Endothelial cell of umbilical vein (primary cell): ENCODE data around the gene VIM. TPM values are rescaled to one million over a fixed set of nuclear protein-coding genes. Genes with fewer than 3 reads are reported as not detected.

Experiments
- BruUV-seq: library from RNA; stranded (reverse); fragments of 400-500 nt; replicated peaks from 2 replicates; lab custom pipeline; 2021; lab: Mats Ljungman, UMichigan
- CTCF ChIA-PET: fragments of 300-600, 350-600 bp; sonication (Branson Sonifier 250); formaldehyde crosslinking; loops from one replicate; lab custom pipeline; 2021; ENCODE audit warnings: antibody characterized with exemption, inconsistent platforms; lab: Charles Lee
- POLR2A ChIA-PET: fragments of 300-600, 350-600 bp; sonication (Branson Sonifier 250); formaldehyde crosslinking; loops from one replicate; lab custom pipeline; 2021; ENCODE audit warnings: antibody characterized with exemption, inconsistent platforms; lab: Charles Lee
- DNase-seq: peaks from one replicate; pipeline ENCODE4 v3.0.0-alpha.2; 2011; ENCODE audit warnings: low read depth, low spot score
- FAIRE-seq: peaks from 2 replicates; lab custom pipeline; 2011; peaks lifted over from hg19 to GRCh38; lab: Jason Lieb, UNC
- H2AFZ ChIP-seq: 2 replicates; pipeline ENCODE4 v1.6.0; 2012; ENCODE audit warnings: low read depth, low read length, control low read depth, inconsistent platforms
- H3K27ac ChIP-seq: 2 replicates; pipeline ENCODE4 v1.5.1; 2011; ENCODE audit warnings: low read depth, mild to moderate bottlenecking, control low read depth, low read length, moderate library complexity; ENCODE audit not compliant: insufficient read depth
- H3K27me3 ChIP-seq, 2 experiments: 2 replicates each; pipeline versions ENCODE4 v1.6.0 to v1.6.1; 2011; ENCODE audit warnings: low read length in 2 of 2, mixed read lengths in 1 of 2; ENCODE audit not compliant: control insufficient read depth in 2 of 2, insufficient read depth in 2 of 2
- H3K36me3 ChIP-seq, 2 experiments: 2 replicates in 1 of 2; 3 replicates in 1 of 2; pipeline ENCODE4 v1.5.1; 2011; ENCODE audit warnings: low read length in 2 of 2, mild to moderate bottlenecking in 1 of 2, moderate library complexity in 1 of 2; ENCODE audit not compliant: control insufficient read depth in 2 of 2, insufficient read depth in 2 of 2; ENCODE audit errors: extremely low read depth in 1 of 2
- H3K4me1 ChIP-seq: 3 replicates; pipeline ENCODE4 v1.5.1; 2011; ENCODE audit warnings: mild to moderate bottlenecking, low read length; ENCODE audit not compliant: control insufficient read depth, insufficient read depth; ENCODE audit errors: extremely low read depth
- H3K4me2 ChIP-seq: 2 replicates; pipeline ENCODE4 v1.6.1; 2011; ENCODE audit warnings: low read length, control low read depth, mixed read lengths; ENCODE audit not compliant: insufficient read depth
- H3K4me3 ChIP-seq, 3 experiments: fragments of 200-600 bp in 1 of 3; sonication (generic), shearing (Covaris generic) in 1 of 3; replicated peaks in 1 of 3; 2 replicates each; pipeline ENCODE4 v1.5.1; 2011 to 2016; ENCODE audit warnings: control low read depth in 3 of 3, low read length in 3 of 3, mild to moderate bottlenecking in 2 of 3, inconsistent platforms in 1 of 3, low read depth in 1 of 3, moderate library complexity in 1 of 3; ENCODE audit not compliant: insufficient read depth in 1 of 3
- H3K79me2 ChIP-seq: 2 replicates; pipeline ENCODE4 v1.6.0; 2012; ENCODE audit warnings: low read length, inconsistent platforms; ENCODE audit not compliant: control insufficient read depth, insufficient read depth
- H3K9ac ChIP-seq: replicated peaks from 2 replicates; pipeline ENCODE3; 2011; ENCODE audit warnings: low read length, control low read depth; ENCODE audit not compliant: insufficient read depth; ENCODE audit errors: extremely low read depth
- H3K9me1 ChIP-seq: replicated peaks from 3 replicates; pipeline ENCODE4 v1.6.0; 2011; ENCODE audit warnings: mild to moderate bottlenecking, low read length; ENCODE audit not compliant: control insufficient read depth, insufficient read depth; ENCODE audit errors: extremely low read depth
- H3K9me3 ChIP-seq: replicated peaks from 2 replicates; pipeline ENCODE4 v1.5.1; 2012; ENCODE audit warnings: low read length, inconsistent platforms; ENCODE audit not compliant: control insufficient read depth, insufficient read depth
- H4K20me1 ChIP-seq: replicated peaks from 2 replicates; pipeline ENCODE3; 2011; ENCODE audit warnings: mild to moderate bottlenecking, low read length; ENCODE audit not compliant: control insufficient read depth, insufficient read depth; ENCODE audit errors: extremely low read depth
- EZH2 ChIP-seq: IDR thresholded peaks from 2 replicates; pipeline ENCODE4 v1.6.1; 2012; ENCODE audit warnings: borderline replicate concordance, low read depth, mild to moderate bottlenecking, moderate library complexity, low read length, inconsistent platforms; ENCODE audit not compliant: severe bottlenecking
- FOS ChIP-seq: IDR thresholded peaks from 2 replicates; pipeline ENCODE4 v1.6.1; 2011; ENCODE audit warnings: mild to moderate bottlenecking, low read length, moderate library complexity, borderline replicate concordance; ENCODE audit not compliant: insufficient read depth
- GATA2 ChIP-seq: IDR thresholded peaks from 2 replicates; pipeline ENCODE4 v1.7.0; 2011; ENCODE audit warnings: low read depth, mild to moderate bottlenecking, moderate library complexity, mixed read lengths, low read length; ENCODE audit not compliant: insufficient read length, insufficient read depth
- JUN ChIP-seq: IDR thresholded peaks from 2 replicates; pipeline ENCODE4 v1.6.1; 2011; ENCODE audit warnings: borderline replicate concordance, low read depth; ENCODE audit not compliant: insufficient read length, insufficient read depth
- MAX ChIP-seq: IDR thresholded peaks from 2 replicates; pipeline ENCODE4 v1.6.1; 2011; ENCODE audit not compliant: insufficient read depth, insufficient read length
- MYC ChIP-seq: IDR thresholded peaks from one replicate; pipeline ENCODE4 v1.6.1; 2011; ENCODE audit warnings: mild to moderate bottlenecking, low read depth, low read length
- POLR2A ChIP-seq: IDR thresholded peaks from 2 replicates; pipeline ENCODE4 v1.6.1; 2012; ENCODE audit warnings: low read depth, mild to moderate bottlenecking, control low read depth, low read length
- POLR2AphosphoS5 ChIP-seq: IDR thresholded peaks from 2 replicates; pipeline ENCODE4 v1.6.1; 2012; ENCODE audit warnings: low read depth, mild to moderate bottlenecking, control low read depth, low read length, moderate library complexity; ENCODE audit not compliant: insufficient read depth
- dilution Hi-C: fragments of 300-500 bp; cut with MboI; formaldehyde crosslinking; loops from one replicate; pipeline ENCODE4 v1.15.0; 2019; ENCODE audit warnings: low sequenced_read_pairs; ENCODE audit not compliant: extremely low pct_ligation_motif_present
- intact Hi-C: fragments of 100-400 bp; cut with micrococcal nuclease; formaldehyde crosslinking; loops from one replicate; pipeline ENCODE4 v1.10.0; 2022
- polyA plus RNA-seq, 4 experiments: library from polyadenylated mRNA; depleted of rRNA in 3 of 4; stranded (reverse) in 3 of 4; unstranded in 1 of 4; fragments of >200 nt; gene quantifications; 2 replicates each; pipeline versions ENCODE4 v1.2.1 to v1.2.3, GENCODE V29; 2011 to 2012; ENCODE audit warnings: missing spikeins in 1 of 4
- total RNA-seq: library from RNA; stranded (reverse); gene quantifications from 2 replicates; pipeline ENCODE4 v1.2.3, GENCODE V29; 2021
- TF ChIP-seq, protein P1 (sequence below), 2 donors: IDR thresholded peaks; 1 replicate in 1 of 2; 2 replicates in 1 of 2; pipeline ENCODE4 v1.5.1; 2011; ENCODE audit warnings: low read length in 2 of 2, mild to moderate bottlenecking in 2 of 2, moderate library complexity in 2 of 2, control low read depth in 1 of 2, inconsistent platforms in 1 of 2, low read depth in 1 of 2; ENCODE audit not compliant: insufficient read depth in 1 of 2; ENCODE audit errors: extremely low read depth in 1 of 2

Gene VIM
- total and polyA plus RNA-seq, 2 donors (not counting 3 experiments of a cell fraction or from before 2014, with no cell fraction given) = 5,699 to 5,781 TPM

- POLR2A ChIA-PET = no interaction called here
- no peak overlapping the region for H3K9ac ChIP-seq
- no peak overlapping the region for H2AFZ ChIP-seq
- peaks cover 4% of the 10 kb centered on the region for H3K4me1 ChIP-seq
- no peaks in the 10 kb centered on the region for H3K9me3 ChIP-seq
- no peaks in the 10 kb centered on the region for H3K27me3 ChIP-seq
- no peak for TF ChIP-seq POLR2AphosphoS5
- H3K27ac ChIP-seq = no peak overlapping the region
- DNase-seq (no peak), FAIRE-seq (no peak)
- BruUV-seq = no TSS peak
- H3K36me3 ChIP-seq = peaks cover 6 to 21% of the 10 kb centered on the region in 2 experiments
- CTCF ChIA-PET = no interaction called here
- H4K20me1 ChIP-seq = peaks cover 7% of the 10 kb centered on the region
- dilution Hi-C loops (no loop called here), intact Hi-C loops (no loop called here)
- peaks cover 1% of the 10 kb centered on the region for H3K79me2 ChIP-seq
- H3K4me3 ChIP-seq = no peak overlapping the region
- H3K4me2 ChIP-seq = no peak overlapping the region
- no peaks in the 10 kb centered on the region for H3K9me1 ChIP-seq
Measured at GRCh38 chr10:17240616-17241015, 12.6 kb downstream of the VIM start.

GRCh38 chr10:17241611-17242333, 13.7 kb downstream of the VIM start:
- no peak overlapping the region for H3K9ac ChIP-seq
- dilution Hi-C loops (no loop called here), intact Hi-C loops (no loop called here)
- BruUV-seq = no TSS peak
- no peak overlapping the region for H2AFZ ChIP-seq
- no peak overlapping the region for H3K27ac ChIP-seq
- CTCF ChIA-PET = no interaction called here
- H3K36me3 ChIP-seq = peaks cover 2 to 9% of the 10 kb centered on the region in 2 experiments
- FAIRE-seq = no peak
- no peaks in the 10 kb centered on the region for H3K4me1 ChIP-seq
- H3K4me3 ChIP-seq = no peak overlapping the region
- no peaks in the 10 kb centered on the region for H3K9me1 ChIP-seq
- no peak for TF ChIP-seq MYC
- TF ChIP-seq GATA2 = no peak
- TF ChIP-seq MAX = no peak
- TF ChIP-seq JUN = no peak
- TF ChIP-seq, protein P1, sequence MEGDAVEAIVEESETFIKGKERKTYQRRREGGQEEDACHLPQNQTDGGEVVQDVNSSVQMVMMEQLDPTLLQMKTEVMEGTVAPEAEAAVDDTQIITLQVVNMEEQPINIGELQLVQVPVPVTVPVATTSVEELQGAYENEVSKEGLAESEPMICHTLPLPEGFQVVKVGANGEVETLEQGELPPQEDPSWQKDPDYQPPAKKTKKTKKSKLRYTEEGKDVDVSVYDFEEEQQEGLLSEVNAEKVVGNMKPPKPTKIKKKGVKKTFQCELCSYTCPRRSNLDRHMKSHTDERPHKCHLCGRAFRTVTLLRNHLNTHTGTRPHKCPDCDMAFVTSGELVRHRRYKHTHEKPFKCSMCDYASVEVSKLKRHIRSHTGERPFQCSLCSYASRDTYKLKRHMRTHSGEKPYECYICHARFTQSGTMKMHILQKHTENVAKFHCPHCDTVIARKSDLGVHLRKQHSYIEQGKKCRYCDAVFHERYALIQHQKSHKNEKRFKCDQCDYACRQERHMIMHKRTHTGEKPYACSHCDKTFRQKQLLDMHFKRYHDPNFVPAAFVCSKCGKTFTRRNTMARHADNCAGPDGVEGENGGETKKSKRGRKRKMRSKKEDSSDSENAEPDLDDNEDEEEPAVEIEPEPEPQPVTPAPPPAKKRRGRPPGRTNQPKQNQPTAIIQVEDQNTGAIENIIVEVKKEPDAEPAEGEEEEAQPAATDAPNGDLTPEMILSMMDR (IDR thresholded peaks at IDR 0.05; ENCODE audit: extremely low read depth in 1 of 2, insufficient read depth in 1 of 2, low read depth in 1 of 2, low read length in 2 of 2) = no peak
- no peak for TF ChIP-seq POLR2AphosphoS5
- TF ChIP-seq POLR2A = no peak
- TF ChIP-seq EZH2 = no peak
- no peak for TF ChIP-seq FOS
- POLR2A ChIA-PET = interaction anchor here (0.7 kb wide), 2 partner anchors 549 to 1382 kb away, joined by 4 to 5 read pairs; no protein-coding TSS in a partner anchor
- no peaks in the 10 kb centered on the region for H3K9me3 ChIP-seq
- no peak for DNase-seq
- H4K20me1 ChIP-seq = peaks cover 2% of the 10 kb centered on the region
- no peaks in the 10 kb centered on the region for H3K79me2 ChIP-seq
- no peaks in the 10 kb centered on the region for H3K27me3 ChIP-seq
- no peak overlapping the region for H3K4me2 ChIP-seq
